HFFc6 (cell line): ENCODE data around the gene MMP25. TPM values are rescaled to one million over a fixed set of nuclear protein-coding genes. Genes with fewer than 3 reads are reported as not detected.

Experiments
- DNase-seq: peaks from one replicate; pipeline ENCODE4 v3.0.0-alpha.2; 2018
- H3K27ac Mint-ChIP-seq: 2 replicates; pipeline ENCODE4 v1.8.0; 2020; ENCODE audit warnings: mild to moderate bottlenecking, mixed read lengths
- H3K27me3 Mint-ChIP-seq: 2 replicates; pipeline ENCODE4 v1.8.0; 2021; ENCODE audit warnings: mild to moderate bottlenecking, moderate library complexity, mixed read lengths; ENCODE audit not compliant: insufficient read depth
- H3K36me3 Mint-ChIP-seq: 2 replicates; pipeline ENCODE4 v1.8.0; 2021; ENCODE audit warnings: low read depth, mixed read lengths
- H3K4me1 Mint-ChIP-seq: 2 replicates; pipeline ENCODE4 v1.8.0; 2020; ENCODE audit warnings: low read depth, mixed read lengths
- H3K4me3 Mint-ChIP-seq: 2 replicates; pipeline ENCODE4 v1.8.0; 2020; ENCODE audit warnings: mild to moderate bottlenecking, moderate library complexity, mixed read lengths
- H3K9me3 Mint-ChIP-seq: 2 replicates; pipeline ENCODE4 v1.8.0; 2020; ENCODE audit warnings: mild to moderate bottlenecking, mixed read lengths
- total RNA-seq, 6 experiments: library from RNA; stranded (reverse); fragmentation: NEBNext Ultra II Directional; extraction: Animal tissue kit (Norgen Biotek cat#: 25700); gene quantifications; 2 replicates in 1 of 6; 3 replicates in 5 of 6; pipeline ENCODE4 v1.2.3, GENCODE V29; 2021
- TF ChIP-seq, protein P1 (sequence below): fragments of 200-600 bp; sonication (generic); IDR thresholded peaks from 2 replicates; pipeline ENCODE4 v1.5.0; 2021; ENCODE audit warnings: antibody characterized with exemption, mild to moderate bottlenecking

The MMP25 gene
- total RNA-seq, 6 experiments from 2014 or later, result 0.05 to 0.17 (median 0.07) TPM; not detected in 3

DNA sequence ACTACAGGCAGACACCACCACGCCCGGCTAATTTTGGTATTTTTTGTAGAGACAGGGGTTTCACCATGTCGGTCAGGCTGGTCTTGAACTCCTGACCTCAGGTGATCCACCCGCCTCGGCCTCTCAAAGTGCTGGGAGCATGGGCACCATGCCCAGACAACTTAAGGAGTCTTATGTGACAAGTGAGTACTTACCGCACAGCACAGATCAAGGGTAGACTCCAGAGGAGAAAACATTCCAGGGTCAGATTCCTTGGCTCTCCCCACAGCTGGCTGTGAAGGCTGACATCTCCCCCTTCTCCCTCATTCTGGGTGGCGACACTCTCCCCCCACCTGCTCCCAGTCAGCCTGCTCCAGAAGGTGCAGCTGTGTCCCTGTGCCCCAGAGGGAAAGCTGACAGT, 42.1 kb downstream of the MMP25 start:
- Mint-ChIP-seq H3K4me3 (no peak overlapping the region), H3K4me1 (peaks cover 6% of the 10 kb centered on the region; the same call in 1 of the 2 replicates)
- TF ChIP-seq, protein P1, sequence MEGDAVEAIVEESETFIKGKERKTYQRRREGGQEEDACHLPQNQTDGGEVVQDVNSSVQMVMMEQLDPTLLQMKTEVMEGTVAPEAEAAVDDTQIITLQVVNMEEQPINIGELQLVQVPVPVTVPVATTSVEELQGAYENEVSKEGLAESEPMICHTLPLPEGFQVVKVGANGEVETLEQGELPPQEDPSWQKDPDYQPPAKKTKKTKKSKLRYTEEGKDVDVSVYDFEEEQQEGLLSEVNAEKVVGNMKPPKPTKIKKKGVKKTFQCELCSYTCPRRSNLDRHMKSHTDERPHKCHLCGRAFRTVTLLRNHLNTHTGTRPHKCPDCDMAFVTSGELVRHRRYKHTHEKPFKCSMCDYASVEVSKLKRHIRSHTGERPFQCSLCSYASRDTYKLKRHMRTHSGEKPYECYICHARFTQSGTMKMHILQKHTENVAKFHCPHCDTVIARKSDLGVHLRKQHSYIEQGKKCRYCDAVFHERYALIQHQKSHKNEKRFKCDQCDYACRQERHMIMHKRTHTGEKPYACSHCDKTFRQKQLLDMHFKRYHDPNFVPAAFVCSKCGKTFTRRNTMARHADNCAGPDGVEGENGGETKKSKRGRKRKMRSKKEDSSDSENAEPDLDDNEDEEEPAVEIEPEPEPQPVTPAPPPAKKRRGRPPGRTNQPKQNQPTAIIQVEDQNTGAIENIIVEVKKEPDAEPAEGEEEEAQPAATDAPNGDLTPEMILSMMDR, result no peak

DNA sequence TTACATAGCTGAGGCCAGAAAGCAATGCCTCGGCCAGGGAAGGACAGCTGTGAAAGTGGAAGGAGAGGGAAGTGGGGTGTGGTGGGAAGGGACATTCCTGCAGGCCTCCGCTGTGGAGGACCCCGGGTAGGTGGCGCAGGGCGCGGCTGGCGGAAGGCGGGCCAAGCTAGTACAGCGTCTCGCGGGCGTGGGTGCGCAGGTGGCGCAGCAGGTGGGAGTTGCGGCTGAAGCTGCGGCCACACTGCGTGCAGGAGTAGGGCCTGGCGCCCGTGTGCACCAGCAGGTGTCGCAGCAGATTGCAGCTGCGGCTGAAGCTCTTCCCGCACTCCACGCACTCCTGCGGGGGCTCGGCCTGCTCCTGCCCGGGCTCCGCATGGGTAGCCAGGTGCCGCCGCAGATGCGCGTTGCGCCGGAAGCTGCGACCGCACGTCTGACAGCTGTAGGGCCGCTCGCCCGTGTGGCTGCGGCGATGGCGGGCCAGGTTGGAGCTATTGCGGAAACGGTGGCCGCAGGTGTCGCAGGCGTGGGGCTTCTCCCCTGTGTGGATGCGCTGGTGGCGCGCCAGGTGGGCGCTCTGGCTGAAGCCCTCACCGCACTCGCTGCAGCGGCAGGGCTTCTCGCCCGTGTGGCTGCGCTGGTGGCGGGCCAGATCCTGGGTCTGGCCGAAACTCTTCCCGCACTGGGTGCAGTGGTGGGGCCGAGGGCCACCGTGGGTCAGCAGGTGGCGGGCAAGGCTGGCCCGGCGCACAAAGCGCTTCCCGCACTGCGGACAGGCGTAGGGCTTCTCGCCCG, 42.8 kb downstream of the MMP25 start:
- DNase-seq, result no peak
- no peak overlapping the region for H3K27ac Mint-ChIP-seq
- TF ChIP-seq, protein P1, result no peak
- H3K4me3 Mint-ChIP-seq, result no peak overlapping the region
- peaks cover 6% of the 10 kb centered on the region; the same call in 1 of the 2 replicates for H3K4me1 Mint-ChIP-seq
- H3K27me3 Mint-ChIP-seq, result peaks cover 27% of the 10 kb centered on the region
- no peaks in the 10 kb centered on the region for H3K9me3 Mint-ChIP-seq
- H3K36me3 Mint-ChIP-seq, result no peaks in the 10 kb centered on the region

More for the DNA sequence above, 42.1 kb downstream of the MMP25 start:
- Mint-ChIP-seq H3K27ac (no peak overlapping the region), H3K9me3 (no peaks in the 10 kb centered on the region), H3K27me3 (peaks cover 27% of the 10 kb centered on the region), H3K36me3 (no peaks in the 10 kb centered on the region)
- no peak for DNase-seq

DNA sequence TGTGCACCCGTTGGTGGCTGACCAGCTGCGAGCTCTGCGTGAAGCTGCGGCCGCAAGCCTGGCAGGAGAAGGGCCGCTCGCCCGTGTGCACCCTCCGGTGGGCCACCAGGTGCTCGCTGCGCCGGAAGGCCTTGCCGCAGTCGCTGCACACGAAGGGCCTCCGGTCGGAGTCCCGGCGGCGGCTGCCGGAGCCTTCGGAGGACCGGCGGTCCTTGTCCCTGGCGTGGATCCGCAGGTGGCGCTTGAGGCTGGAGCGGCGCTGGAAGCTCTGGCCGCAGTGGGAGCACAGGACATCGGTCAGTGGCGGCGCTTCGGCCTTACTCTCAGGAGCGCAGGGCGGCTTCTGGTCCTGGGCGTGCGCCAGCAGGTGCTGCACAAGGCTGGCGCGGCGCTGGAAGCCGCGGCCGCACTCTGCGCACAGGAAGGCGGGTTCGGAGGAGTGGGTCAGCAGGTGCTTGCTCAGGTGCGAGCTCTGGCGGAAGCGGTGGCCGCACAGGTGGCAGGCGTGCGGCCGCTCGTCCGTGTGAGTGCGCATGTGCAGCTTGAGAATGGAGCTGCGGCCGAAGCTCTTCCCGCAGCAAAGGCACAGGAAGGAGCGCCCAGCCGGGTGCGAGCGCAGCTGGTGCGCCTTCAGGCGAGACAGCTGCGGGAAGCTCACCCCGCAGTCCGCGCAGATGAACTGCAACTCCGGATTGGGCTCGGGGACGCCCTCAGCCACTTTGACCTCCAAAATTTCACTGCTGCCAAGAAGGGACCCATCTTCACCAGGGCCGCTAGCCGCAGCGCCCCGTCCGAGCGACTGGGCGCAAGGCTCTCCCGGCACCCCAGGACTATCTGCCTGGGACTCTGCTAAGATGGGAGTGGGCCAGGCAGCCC, 43.6 kb downstream of the MMP25 start:
- Mint-ChIP-seq H3K36me3 (no peaks in the 10 kb centered on the region), H3K27ac (no peak overlapping the region), H3K9me3 (no peaks in the 10 kb centered on the region), H3K4me3 (no peak overlapping the region), H3K27me3 (peaks cover 26% of the 10 kb centered on the region), H3K4me1 (peaks cover 6% of the 10 kb centered on the region; the same call in 1 of the 2 replicates)
- no peak for DNase-seq
- TF ChIP-seq, protein P1, result no peak

DNA sequence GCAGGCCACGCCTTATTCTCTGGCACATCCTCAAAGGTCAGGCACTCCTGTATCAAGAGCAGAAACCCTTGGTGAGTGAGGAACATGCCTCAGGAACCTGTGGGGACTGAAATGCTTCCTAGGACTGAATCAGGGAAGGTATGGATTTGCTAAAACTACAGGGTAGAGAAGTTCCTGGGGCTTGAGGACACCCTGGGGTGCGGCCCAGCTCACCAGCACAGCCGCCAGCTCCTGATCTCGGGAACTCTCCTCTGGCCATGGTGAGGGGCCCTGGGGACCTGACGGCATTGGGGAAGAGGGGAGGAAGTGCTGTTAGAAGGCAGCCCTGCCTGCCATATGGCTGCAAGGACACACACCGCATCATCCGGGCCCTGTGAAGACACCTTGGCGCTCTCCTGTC, 45.2 kb downstream of the MMP25 start:
- peaks cover 6% of the 10 kb centered on the region; the same call in 1 of the 2 replicates for H3K4me1 Mint-ChIP-seq
- peaks cover 25% of the 10 kb centered on the region for H3K27me3 Mint-ChIP-seq
- H3K36me3 Mint-ChIP-seq, result no peaks in the 10 kb centered on the region
- TF ChIP-seq, protein P1, result no peak
- no peak for DNase-seq
- no peak overlapping the region for H3K4me3 Mint-ChIP-seq
- no peaks in the 10 kb centered on the region for H3K9me3 Mint-ChIP-seq
- H3K27ac Mint-ChIP-seq, result no peak overlapping the region

DNA sequence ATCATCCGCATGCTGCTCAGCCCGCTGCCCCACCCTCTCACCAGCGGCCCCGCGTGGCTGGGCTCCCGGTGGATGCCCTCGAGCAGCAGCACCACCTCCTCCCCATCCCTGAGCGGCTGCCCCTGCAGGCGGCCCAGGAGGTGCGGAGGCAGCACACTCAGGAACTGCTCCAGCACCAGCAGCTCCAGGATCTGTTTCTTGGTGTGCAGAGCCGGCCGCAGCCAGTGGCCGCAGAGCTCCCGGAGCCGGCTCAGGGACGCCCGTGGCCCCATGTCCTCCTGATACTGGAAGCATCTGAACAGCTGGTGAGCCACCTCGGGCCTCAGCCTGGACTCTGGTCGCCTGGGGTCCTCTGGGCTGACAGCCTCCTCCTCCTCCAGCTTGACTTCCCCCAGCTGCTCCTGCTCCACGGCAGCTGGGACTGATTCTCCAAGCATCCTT, 46.2 kb downstream of the MMP25 start:
- H3K4me1 Mint-ChIP-seq, result peaks cover 7% of the 10 kb centered on the region; the same call in 1 of the 2 replicates
- no peaks in the 10 kb centered on the region for H3K9me3 Mint-ChIP-seq
- no peaks in the 10 kb centered on the region for H3K36me3 Mint-ChIP-seq
- no peak overlapping the region for H3K4me3 Mint-ChIP-seq
- no peak overlapping the region for H3K27ac Mint-ChIP-seq
- TF ChIP-seq, protein P1, result no peak
- H3K27me3 Mint-ChIP-seq, result peaks cover 26% of the 10 kb centered on the region
- DNase-seq, result no peak
